Ishikawa (cell line): Measurements from ENCODE around the gene STX2.

Experiments
- CEBPB ChIP-seq: IDR thresholded peaks from 2 replicates; pipeline ENCODE4 v1.6.1; 2012
- CREB1 ChIP-seq: IDR thresholded peaks from 2 replicates; pipeline ENCODE4 v1.6.1; 2012; ENCODE audit warnings: low read depth
- EGR1 ChIP-seq: IDR thresholded peaks from 2 replicates; pipeline ENCODE4 v1.6.1; 2012
- EP300 ChIP-seq: IDR thresholded peaks from 2 replicates; pipeline ENCODE4 v1.6.1; 2012; ENCODE audit warnings: borderline replicate concordance
- FOXM1 ChIP-seq: IDR thresholded peaks from 2 replicates; pipeline ENCODE4 v1.6.1; 2012; ENCODE audit warnings: low read depth, borderline replicate concordance
- MAX ChIP-seq: IDR thresholded peaks from 2 replicates; pipeline ENCODE4 v1.6.1; 2012
- NFIC ChIP-seq: IDR thresholded peaks from 2 replicates; pipeline ENCODE4 v1.6.1; 2012
- RAD21 ChIP-seq: IDR thresholded peaks from 2 replicates; pipeline ENCODE4 v1.6.1; 2012; ENCODE audit warnings: low read depth
- REST ChIP-seq: IDR thresholded peaks from 2 replicates; pipeline ENCODE4 v1.6.1; 2012; ENCODE audit warnings: low read depth, mild to moderate bottlenecking
- TAF1 ChIP-seq: IDR thresholded peaks from 2 replicates; pipeline ENCODE4 v1.6.1; 2012; ENCODE audit warnings: low read depth, mild to moderate bottlenecking
- TCF12 ChIP-seq: IDR thresholded peaks from 2 replicates; pipeline ENCODE4 v1.6.1; 2012; ENCODE audit warnings: low read depth
- TEAD4 ChIP-seq: IDR thresholded peaks from 2 replicates; pipeline ENCODE4 v1.6.1; 2012
- USF1 ChIP-seq: IDR thresholded peaks from 2 replicates; pipeline ENCODE4 v1.6.1; 2012
- YY1 ChIP-seq: IDR thresholded peaks from 2 replicates; pipeline ENCODE4 v1.6.1; 2012; ENCODE audit warnings: low read depth
- ZBTB7A ChIP-seq: IDR thresholded peaks from 2 replicates; pipeline ENCODE4 v1.6.1; 2012; ENCODE audit warnings: low read depth

Gene STX2

GRCh38 chr12:130807309-130807708 is 31.7 kb downstream of the STX2 start:
- TF ChIP-seq TCF12: no peak
- no peak for TF ChIP-seq MAX
- TF ChIP-seq CEBPB: no peak
- no peak for TF ChIP-seq NFIC
- no peak for TF ChIP-seq TEAD4
- TF ChIP-seq EGR1: no peak
- TF ChIP-seq FOXM1: no peak

- TF ChIP-seq USF1: no peak
- TF ChIP-seq EGR1: no peak
- TF ChIP-seq TEAD4: no peak
- TF ChIP-seq TCF12: no peak
- TF ChIP-seq MAX: no peak
- no peak for TF ChIP-seq ZBTB7A
- no peak for TF ChIP-seq CEBPB
- no peak for TF ChIP-seq NFIC
- no peak for TF ChIP-seq FOXM1
- no peak for TF ChIP-seq RAD21
- TF ChIP-seq TAF1: no peak
These were observed 32.5 kb downstream of the STX2 start for GRCh38 chr12:130806574-130806973.

GRCh38 chr12:130805635-130806034 is 33.4 kb downstream of the STX2 start:
- TF ChIP-seq FOXM1 (no peak), EGR1 (no peak), YY1 (no peak), REST (no peak), USF1 (no peak), TAF1 (no peak), NFIC (no peak), CEBPB (no peak), EP300 (no peak), RAD21 (no peak), ZBTB7A (no peak), TCF12 (no peak)

- TF ChIP-seq EGR1 (no peak), TCF12 (no peak), TEAD4 (no peak), TAF1 (no peak), USF1 (no peak), NFIC (no peak), REST (no peak), EP300 (no peak), CREB1 (no peak), RAD21 (no peak)
These were observed 34.8 kb downstream of the STX2 start for GRCh38 chr12:130804216-130804615.

- TF ChIP-seq RAD21 (no peak), USF1 (no peak), REST (no peak), TCF12 (no peak), FOXM1 (no peak), EP300 (no peak), CEBPB (no peak), ZBTB7A (no peak), EGR1 (no peak), CREB1 (no peak)
These were observed 35.3 kb downstream of the STX2 start for GRCh38 chr12:130803702-130804101.
